Adipose tissue (tissue), 3 donors: ENCODE data around the gene ZNRF2. TPM values are rescaled to one million over a fixed set of nuclear protein-coding genes. Genes with fewer than 3 reads are reported as not detected.

Experiments
- H3K27ac ChIP-seq: one replicate; pipeline ENCODE4 v1.5.1; 2013; ENCODE audit warnings: low read depth, low read length
- WGBS, 3 donors: extraction: QIAGEN DNeasy Blood & Tissue Kit; methylation state at CpG; one replicate each; pipeline ENCODE4 v1.1.7; 2013; 5-methylcytosine and 5-hydroxymethylcytosine counted together
- polyA plus RNA-seq, 3 donors: library from polyadenylated mRNA; stranded (reverse); fragments of 200-250 nt; gene quantifications; one replicate each; pipeline ENCODE4 v1.2.3, GENCODE V29; 2013
- donor health status: healthy with polysubstance abuse.
- donor health status: Bipolar disorder and iron deficiency.
- donor health status: healthy.

ZNRF2 gene
- polyA plus RNA-seq, 3 donors: 5.2 to 8.2 (median 5.4) TPM

DNA sequence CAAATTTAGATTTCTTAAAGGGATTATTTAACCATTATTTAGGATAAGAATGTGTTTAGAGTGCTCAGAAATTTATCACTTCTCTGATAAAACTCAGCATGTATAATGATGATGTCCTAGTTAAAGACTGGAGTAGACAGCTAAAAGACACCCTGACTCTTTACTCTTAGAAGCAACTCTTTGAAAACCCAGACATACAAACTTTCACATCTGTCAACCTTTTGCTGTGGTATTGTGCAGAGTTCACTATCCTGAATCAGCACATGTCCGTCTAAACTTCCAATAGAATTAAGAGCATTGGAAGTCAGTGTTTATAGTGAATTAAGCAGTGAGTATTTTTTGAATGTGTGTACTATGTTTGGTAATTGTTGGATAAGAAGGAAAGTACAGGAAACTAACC is 24.9 kb downstream of the ZNRF2 start:
- no peak overlapping the region for H3K27ac ChIP-seq
- 80 to 84% (median 81%) methylated on average over 1 of the region's 1 CpG for WGBS, 3 donors

DNA sequence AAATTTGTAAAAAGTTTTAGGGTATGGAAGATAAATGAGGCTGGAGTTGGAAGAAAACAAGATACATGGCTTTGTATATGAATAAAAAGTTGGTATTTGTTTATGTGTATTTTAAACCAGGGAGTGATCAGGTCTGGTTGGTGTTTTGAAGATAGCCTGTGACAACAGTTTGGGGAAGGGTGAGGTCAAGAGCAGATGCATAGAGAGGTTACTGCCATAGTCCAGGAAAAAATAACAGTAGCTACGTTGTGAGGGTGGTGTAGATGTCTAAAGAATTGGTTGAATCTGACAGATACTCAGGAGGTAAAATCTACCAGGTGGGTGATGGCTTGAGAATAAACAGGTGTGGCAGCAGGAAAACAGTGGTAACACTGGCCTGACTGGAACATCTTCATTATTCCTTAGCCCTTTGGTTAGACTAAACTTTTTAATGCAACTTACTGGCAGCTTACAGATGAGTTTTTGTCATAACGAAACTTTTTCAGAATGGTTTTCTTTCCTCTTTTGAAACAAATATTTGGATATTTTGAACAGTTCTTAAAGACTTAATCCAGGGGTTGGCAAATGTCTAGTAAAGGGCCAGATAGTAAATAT is 25.5 kb downstream of the ZNRF2 start:
- H3K27ac ChIP-seq: no peak overlapping the region
- WGBS, 3 donors: 77 to 87% (median 84%) methylated on average over 2 of the region's 2 CpGs

DNA sequence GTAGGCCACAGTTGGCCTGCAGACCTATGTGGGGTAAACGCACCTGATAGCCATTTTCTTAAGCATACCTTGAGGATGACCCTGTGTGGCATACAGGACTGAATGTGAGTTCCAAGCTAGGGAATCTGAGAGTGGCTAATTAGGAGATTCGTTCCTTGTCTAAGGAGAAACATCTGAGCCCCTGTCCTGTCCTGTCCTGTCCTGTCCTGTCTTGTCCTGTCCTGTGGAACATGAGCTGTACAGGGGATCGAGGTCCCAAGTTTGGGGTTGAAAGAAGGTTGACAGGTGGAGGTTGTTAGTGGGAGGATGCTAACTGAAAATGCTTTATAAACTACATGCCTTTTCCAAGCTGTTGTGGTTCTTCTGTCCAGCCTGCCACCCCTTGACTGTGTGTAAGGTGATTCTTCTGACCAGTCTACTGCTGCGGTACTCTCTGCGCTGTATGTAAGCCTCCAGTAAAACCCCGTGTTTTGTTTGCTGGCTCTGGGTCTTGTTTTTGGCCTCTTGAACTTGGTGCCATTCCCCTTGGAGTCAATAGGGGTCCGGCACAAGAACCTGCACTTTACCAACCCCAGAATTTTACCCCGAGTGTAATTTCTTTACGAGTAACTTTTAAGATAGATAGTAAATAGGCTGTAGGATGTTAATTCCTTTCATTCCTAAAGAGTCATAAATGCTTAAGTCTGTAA is 26.4 kb downstream of the ZNRF2 start:
- H3K27ac ChIP-seq: no peak overlapping the region
- 89 to 97% (median 96%) methylated on average over 9 of the region's 9 CpGs for WGBS, 3 donors

DNA sequence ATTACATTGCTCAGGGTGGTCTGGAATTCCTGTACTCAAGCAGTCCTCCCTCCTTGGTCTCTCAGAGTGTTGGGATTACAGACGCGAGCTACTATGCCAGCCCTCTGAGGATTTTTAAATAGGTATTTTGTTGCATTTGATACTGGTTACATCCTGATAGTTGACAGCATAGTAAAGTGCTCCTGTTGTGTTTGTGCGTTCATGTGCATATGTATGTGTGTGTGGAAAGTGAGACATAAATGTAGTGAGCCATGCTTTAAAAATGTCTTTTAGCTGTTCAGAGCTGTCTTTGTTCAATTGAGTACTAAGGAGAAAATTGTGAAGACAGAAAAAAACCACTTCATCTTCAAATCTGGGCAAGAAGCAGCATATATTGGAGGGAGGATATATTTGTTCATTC is 27.8 kb downstream of the ZNRF2 start:
- WGBS, 3 donors: 93 to 97% (median 96%) methylated on average over 3 of the region's 3 CpGs

DNA sequence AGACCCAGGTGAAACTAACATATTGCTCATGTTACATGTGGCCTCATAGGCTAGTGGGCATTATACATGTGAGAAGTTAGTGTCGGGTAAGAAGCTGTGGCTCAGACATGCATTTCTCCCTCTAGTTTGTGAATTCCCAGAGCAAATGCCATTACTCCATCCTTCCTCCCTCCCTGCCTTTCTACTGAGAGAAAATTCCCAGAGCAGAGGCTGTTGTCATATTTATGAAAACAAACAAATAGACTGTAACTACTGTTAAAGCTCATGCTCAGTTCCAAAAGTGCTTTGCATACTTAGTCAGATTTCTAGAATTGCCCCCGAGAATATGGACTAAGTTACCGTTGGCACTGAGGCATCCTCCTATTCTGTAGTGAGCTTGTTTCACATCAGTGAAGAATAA is 29.0 kb downstream of the ZNRF2 start:
- WGBS, 3 donors: 50 to 88% (median 76%) methylated on average over 3 of the region's 3 CpGs
- no peak overlapping the region for H3K27ac ChIP-seq

More for the DNA sequence above, 27.8 kb downstream of the ZNRF2 start:
- H3K27ac ChIP-seq: no peak overlapping the region

DNA sequence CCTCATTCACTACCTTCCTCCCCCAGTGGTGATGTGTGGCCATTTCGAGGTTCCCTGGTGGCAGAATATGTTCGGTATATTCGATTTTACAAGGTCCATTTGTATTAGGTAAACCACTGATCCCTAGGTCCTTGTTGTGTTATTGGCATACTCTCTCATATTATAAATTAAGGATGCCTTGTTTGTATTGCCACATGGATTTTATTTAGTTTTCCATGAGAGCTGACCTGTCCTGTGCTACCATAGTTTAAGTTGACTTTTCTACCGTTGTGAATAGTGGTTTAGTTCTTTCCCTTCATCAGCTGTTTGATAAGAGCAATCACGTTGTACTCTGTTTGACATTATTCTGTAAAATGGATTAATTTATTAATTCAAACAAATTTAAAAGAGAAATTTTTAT is 29.4 kb downstream of the ZNRF2 start:
- H3K27ac ChIP-seq: no peak overlapping the region
- 66 to 90% (median 83%) methylated on average over 5 of the region's 5 CpGs for WGBS, 3 donors

DNA sequence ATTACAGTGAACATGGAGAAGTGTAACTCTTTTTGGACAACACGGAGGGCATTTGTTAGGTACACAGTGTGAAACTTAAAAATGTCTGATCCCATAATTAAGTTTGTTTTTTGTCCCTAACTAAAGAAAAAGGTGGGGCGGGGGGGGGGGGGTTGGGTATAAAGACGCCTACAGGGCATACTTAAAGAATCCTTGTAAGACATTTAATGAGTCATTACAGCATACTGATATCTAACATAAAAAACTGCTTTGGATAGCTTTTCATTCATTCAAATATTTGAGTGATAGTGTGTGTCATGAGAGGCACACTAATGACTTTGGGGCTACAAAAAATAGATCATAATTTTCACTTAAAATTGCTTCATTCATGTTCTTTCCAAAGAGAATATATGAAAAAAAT is 31.2 kb downstream of the ZNRF2 start:
- no peak overlapping the region for H3K27ac ChIP-seq
- 75 to 94% (median 93%) methylated on average over 3 of the region's 3 CpGs for WGBS, 3 donors

DNA sequence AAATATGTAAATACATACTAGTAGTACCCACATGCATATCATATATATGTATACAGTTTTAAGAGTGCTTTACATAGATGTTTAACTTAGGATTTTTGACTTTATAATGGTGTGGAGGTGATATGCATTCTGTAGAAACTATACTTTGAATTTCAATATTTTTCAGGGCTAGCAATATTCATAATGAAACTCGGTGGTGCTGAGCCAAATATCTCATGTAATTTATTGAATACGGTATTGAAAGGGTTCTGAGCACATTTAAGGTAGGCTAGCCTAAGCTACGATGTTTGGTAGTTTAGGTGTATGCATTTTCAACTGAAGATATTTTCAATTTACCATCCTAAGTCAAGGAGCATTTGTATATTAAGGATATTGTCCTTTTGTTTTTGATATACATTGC is 36.0 kb downstream of the ZNRF2 start:
- H3K27ac ChIP-seq: no peak overlapping the region
- WGBS, 3 donors: 86 to 92% (median 90%) methylated on average over 3 of the region's 3 CpGs

DNA sequence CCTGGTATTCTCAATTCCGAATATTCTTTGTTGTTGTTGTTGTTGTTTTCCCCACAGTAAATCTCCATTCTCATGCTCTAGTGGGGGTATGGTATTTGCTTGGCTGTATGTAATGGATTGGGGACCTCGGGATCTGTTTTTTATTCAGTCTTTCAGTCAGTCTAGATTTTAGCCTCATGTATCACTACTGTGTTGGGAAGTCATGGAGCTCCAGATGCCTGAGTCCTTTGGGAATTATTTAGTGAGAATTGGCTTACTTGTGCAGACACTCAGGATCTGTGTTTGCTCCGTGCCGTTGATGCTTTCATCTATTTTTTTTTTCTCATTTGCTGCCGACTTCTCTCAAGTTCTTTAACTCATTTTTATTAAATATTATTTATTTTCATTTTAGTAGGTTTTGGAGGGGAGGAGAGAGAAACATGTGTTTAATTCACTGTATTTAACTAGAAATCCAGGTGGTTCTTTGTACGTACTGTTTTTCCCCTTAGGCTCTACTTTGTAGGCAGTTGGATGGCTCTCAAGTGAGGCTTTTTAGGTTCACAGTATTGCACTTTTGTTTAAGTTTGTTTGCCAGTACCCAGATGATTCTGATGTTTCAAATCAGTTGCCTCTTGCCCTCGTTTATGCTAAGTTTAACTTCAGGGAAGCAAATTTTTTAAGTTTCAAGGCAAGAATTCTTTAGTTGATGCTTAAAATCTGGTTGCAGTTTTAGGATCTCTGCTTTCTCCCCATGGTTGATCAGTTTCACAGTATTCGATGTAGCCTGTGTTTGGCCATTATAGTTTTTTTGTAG is 36.9 kb downstream of the ZNRF2 start:
- WGBS, 3 donors: 31 to 63% (median 43%) methylated on average over 8 of the region's 8 CpGs
- no peak overlapping the region for H3K27ac ChIP-seq

DNA sequence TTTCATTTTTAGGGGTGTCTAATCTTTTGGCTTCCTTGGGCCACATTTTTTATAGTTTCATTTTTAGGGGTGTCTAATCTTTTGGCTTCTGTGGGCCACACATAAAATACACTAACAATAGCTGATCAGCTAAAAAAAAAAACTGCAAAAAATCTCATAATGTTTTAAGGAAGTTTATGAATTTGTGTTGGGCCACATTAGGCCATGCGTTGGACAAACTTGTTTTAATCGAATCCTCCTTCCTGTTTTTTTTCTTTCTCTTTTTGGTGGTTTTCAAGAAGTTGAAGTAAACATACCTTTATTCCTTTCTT is 37.4 kb downstream of the ZNRF2 start:
- WGBS, 3 donors: 11 to 66% (median 19%) methylated on average over 2 of the region's 2 CpGs
- no peak overlapping the region for H3K27ac ChIP-seq

DNA sequence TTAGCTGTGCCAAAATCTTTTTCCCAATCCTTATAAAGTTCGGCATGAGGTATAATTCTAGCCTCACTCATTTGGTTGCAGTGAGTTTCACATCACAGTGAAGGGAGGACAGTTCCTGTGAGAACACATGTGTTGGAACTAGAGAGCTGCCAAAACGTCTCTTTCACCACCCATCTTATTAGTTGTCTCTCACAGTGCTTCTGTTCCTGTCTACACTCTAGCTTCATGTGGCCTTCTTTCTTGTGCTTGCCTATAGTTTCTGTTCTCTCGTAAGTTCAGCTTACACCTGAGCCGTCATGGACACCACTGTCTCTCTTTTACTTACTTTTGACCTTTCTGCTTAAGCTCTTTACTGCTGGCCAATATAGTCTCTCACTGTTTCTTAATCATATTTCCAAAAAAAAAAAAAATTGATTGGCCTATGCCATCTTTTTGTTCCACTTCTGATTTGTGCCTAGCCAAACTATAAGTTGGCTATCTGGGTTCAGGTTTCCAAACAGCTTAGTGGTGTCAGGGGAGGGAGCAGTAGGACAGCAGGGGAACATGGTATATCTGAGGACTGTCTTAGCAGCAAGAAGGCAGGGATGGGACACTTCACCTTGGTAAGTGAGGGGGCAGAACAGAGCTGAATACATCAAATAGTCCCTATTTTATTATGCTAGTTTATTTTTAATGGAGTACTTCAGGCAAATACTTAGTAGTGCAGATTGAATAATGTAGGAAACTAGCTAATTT is 38.0 kb downstream of the ZNRF2 start:
- WGBS, 3 donors: 40 to 68% (median 45%) methylated on average over 4 of the region's 4 CpGs
- H3K27ac ChIP-seq: no peak overlapping the region

DNA sequence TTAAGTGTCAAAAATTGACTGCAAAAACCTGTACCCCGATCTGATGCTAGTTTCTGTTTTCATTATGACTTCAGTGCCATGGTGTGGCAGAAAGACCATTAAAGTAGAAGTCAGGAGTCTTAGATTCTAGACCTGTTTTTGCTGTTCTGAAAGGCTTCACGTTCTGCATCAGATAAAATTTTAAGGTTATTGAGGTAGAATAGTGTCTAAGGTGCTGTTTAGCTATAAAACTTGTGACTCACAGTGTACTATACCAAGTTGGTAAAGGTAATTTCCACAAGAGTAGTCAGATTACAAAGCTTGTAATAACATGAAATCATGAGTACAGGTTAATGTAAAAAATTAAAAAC is 38.6 kb downstream of the ZNRF2 start:
- WGBS, 3 donors: 53 to 75% (median 62%) methylated on average over 2 of the region's 2 CpGs
- no peak overlapping the region for H3K27ac ChIP-seq

DNA sequence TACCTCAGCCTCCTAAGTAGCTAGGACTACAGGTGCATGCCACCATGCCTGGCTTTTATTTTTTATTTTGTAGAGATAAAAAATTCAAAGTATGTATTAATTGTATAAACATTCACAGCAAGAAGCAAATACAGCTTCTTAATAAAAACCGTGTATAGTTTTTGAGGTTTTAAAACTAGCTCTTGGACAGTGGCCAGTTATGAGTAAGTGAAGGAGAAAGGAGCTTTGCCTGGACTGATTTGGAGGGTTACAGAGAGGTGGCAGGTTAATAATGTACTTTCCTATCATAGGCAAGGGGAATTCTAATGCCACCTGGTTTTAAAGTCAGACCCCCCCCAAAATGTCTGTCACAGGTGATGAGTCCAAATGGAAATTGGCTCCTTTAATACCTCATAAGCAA is 43.4 kb downstream of the ZNRF2 start:
- 24 to 29% (median 29%) methylated on average over 1 of the region's 1 CpG for WGBS, 3 donors
- H3K27ac ChIP-seq: no peak overlapping the region

DNA sequence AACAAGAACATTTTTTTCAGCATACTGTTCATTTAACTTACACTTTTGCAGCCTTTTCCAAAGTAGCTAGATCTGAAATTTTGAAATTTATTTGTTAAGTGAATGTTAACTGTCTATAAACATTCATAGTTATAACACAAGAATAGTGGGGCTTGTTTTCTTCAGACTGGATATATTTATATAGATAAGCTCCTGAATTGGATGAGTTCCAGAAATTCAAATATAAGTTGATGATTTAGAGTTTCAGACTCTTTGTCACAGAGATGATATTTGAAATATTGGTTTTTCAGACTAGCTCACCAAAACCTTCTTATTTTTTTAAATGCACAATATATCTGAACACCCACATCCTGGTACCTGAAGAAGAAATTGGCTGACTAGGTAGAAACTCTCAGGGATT is 44.0 kb downstream of the ZNRF2 start:
- no peak overlapping the region for H3K27ac ChIP-seq

DNA sequence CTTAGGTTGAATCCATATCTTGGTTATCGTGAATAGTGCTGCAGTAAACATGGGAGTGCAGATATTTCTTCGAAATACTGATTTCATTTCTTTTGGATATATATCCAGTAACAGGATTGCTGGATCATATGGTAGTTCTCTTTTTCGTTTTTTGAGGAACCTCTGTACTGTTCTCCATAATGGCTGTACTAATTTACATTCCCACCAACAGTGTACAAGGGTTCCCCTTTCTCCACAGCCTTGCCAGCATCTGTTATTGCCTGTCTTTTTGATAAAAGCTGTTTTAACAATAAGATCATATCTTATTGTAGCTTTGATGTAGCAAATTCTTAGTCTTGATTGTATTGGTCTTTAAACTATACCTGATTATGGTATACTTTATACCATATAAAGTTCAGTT is 45.3 kb downstream of the ZNRF2 start:
- no peak overlapping the region for H3K27ac ChIP-seq

DNA sequence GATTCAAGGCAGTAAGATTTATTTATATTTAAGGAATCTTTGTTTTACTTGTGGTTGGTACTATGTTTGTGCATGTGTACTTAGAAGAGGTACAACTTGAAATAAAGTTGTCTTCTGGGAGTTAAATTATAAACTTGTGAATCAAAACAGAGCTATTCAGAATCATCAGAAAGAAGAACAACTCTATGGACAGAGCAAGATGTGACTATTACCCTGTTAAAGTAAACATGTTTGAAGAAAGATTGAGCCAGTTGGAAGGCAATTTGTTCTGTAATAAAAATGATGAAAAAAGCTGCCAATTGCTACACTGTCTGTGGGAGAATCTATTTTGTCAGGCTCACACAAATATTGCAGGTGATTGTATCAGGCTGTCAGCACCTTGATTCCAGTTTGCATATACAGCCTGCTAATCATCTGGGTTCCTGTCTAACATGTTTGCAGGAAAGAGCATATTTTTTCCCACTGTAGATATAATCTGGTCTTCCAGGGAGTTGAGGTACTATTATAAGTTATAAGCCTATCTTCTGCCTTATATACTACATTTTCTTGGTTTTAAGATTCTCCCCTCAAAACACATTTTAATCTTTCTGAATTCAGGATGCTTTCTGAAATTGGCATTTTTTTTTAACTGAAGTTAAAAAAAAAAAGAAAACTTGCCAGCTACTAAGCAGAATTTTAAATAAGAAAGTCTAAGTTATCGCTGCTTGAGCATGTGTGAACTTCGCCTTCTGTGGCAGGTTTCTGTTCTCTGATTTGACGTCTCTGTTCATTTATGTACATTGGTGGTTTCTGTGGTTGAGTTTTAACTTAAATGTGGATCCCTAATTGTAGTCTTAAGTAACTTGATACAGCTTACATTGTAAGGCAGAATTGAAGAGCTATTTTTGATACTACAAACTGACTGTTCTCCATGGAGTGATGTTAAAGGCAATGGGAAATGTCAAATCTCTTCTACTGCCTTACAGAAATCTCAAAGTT is 46.0 kb downstream of the ZNRF2 start:
- H3K27ac ChIP-seq: no peak overlapping the region
- 36 to 63% (median 51%) methylated on average over 3 of the region's 3 CpGs for WGBS, 3 donors

More for the DNA sequence above, 45.3 kb downstream of the ZNRF2 start:
- 65 to 75% (median 73%) methylated on average over 3 of the region's 3 CpGs for WGBS, 3 donors

DNA sequence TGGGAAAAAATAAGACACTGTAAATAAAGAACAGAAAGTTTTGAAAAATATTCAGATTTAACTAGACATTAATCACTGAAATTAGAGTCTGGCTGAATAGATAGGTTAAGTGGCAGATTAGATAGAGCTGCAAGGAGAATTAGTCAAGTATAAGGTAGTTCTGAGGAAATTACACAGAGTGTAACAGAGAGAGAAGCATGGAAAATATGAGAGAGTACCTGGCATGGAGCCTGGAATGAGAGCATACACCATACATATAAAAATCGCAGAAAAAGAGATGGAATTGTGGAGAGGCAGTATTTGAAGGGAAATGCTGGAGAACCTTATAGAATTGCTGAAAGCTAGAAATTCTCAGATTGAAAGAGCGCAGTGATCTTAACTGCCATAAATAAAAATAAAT is 46.9 kb downstream of the ZNRF2 start:
- 71 to 87% (median 85%) methylated on average over 2 of the region's 2 CpGs for WGBS, 3 donors
- H3K27ac ChIP-seq: no peak overlapping the region

DNA sequence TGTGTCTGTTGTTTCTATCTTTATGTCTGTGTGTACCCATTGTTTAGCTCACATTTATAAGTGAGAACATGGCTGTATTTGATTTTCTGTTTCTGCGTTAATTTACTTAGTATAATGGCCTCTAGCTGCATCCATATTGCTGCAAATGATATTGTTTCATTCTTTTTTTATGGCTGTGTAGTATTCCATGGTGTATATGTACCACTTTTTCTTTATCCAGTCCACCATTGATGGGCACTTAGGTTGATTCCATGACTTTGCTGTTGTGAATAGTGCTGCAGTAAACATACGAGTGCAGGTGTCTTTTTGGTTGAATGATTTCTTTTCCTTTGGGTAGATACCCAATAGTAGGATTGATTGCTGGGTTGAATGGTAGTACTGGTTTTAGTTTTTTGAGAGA is 48.2 kb downstream of the ZNRF2 start:
- no peak overlapping the region for H3K27ac ChIP-seq
- WGBS, 3 donors: 97 to 100% (median 97%) methylated on average over 2 of the region's 2 CpGs
